H9 (cell line): ENCODE data around the gene DNAH8. TPM values are rescaled to one million over a fixed set of nuclear protein-coding genes. Genes with fewer than 3 reads are reported as not detected.

Experiments used
- DNase-seq: peaks from one replicate; pipeline ENCODE4 v3.0.0-alpha.2; 2017
- H2AFZ ChIP-seq: one replicate; pipeline ENCODE4 v1.6.1; 2013; ENCODE audit warnings: mild to moderate bottlenecking, low read length, control low read depth, moderate library complexity
- H2AK5ac ChIP-seq: 2 replicates; pipeline ENCODE4 v1.6.1; 2013; ENCODE audit warnings: low read length, control low read depth, mixed read lengths; ENCODE audit not compliant: insufficient read length
- H2BK120ac ChIP-seq: one replicate; pipeline ENCODE4 v1.6.1; 2013; ENCODE audit warnings: low read depth, mild to moderate bottlenecking, low read length, control low read depth, inconsistent platforms; ENCODE audit not compliant: poor library complexity, severe bottlenecking
- H2BK12ac ChIP-seq: 2 replicates; pipeline ENCODE4 v1.6.1; 2013; ENCODE audit warnings: low read length, control low read depth, mixed read lengths, low read depth; ENCODE audit not compliant: insufficient read length
- H2BK15ac ChIP-seq: 2 replicates; pipeline ENCODE4 v1.6.1; 2013; ENCODE audit warnings: low read depth, low read length, control low read depth
- H2BK20ac ChIP-seq: one replicate; pipeline ENCODE4 v1.6.1; 2013; ENCODE audit warnings: low read depth, mild to moderate bottlenecking, low read length, control low read depth, inconsistent platforms; ENCODE audit not compliant: poor library complexity, severe bottlenecking
- H2BK5ac ChIP-seq: 2 replicates; pipeline ENCODE4 v1.6.1; 2013; ENCODE audit warnings: low read length, control low read depth, mixed read lengths; ENCODE audit not compliant: insufficient read length
- H3K14ac ChIP-seq: 2 replicates; pipeline ENCODE4 v1.6.1; 2013; ENCODE audit warnings: low read length, control low read depth; ENCODE audit not compliant: insufficient read depth
- H3K18ac ChIP-seq: 2 replicates; pipeline ENCODE4 v1.6.1; 2013; ENCODE audit warnings: low read depth, mild to moderate bottlenecking, mixed read lengths, low read length, control low read depth; ENCODE audit not compliant: insufficient read length
- H3K23ac ChIP-seq: 2 replicates; pipeline ENCODE4 v1.6.1; 2013; ENCODE audit warnings: low read length, control low read depth, mixed read lengths, low read depth; ENCODE audit not compliant: insufficient read length
- H3K23me2 ChIP-seq: 2 replicates; pipeline ENCODE4 v1.6.1; 2013; ENCODE audit warnings: low read depth, mild to moderate bottlenecking, mixed read lengths, low read length, control low read depth; ENCODE audit not compliant: insufficient read length, poor library complexity, severe bottlenecking
- H3K27ac ChIP-seq: 2 replicates; pipeline ENCODE4 v1.5.1; 2013; ENCODE audit warnings: low read length, control low read depth, mixed read lengths, low read depth; ENCODE audit not compliant: insufficient read length
- H3K27me3 ChIP-seq: 2 replicates; pipeline ENCODE4 v1.6.1; 2013; ENCODE audit warnings: low read length, control low read depth, inconsistent platforms; ENCODE audit not compliant: insufficient read depth
- H3K4ac ChIP-seq: 2 replicates; pipeline ENCODE4 v1.6.1; 2013; ENCODE audit warnings: low read depth, mild to moderate bottlenecking, control low read depth, inconsistent platforms, low read length, moderate library complexity
- H3K4me1 ChIP-seq: 2 replicates; pipeline ENCODE4 v1.6.1; 2013; ENCODE audit warnings: low read length, control low read depth, inconsistent platforms; ENCODE audit not compliant: insufficient read depth
- H3K4me2 ChIP-seq: 2 replicates; pipeline ENCODE4 v1.6.1; 2013; ENCODE audit warnings: low read length, control low read depth, mixed read lengths; ENCODE audit not compliant: insufficient read length, insufficient read depth
- H3K56ac ChIP-seq: 2 replicates; pipeline ENCODE4 v1.6.1; 2013; ENCODE audit warnings: low read depth, mild to moderate bottlenecking, mixed read lengths, low read length, control low read depth; ENCODE audit not compliant: insufficient read length
- H3K79me1 ChIP-seq: 2 replicates; pipeline ENCODE4 v1.6.1; 2013; ENCODE audit warnings: low read depth, mild to moderate bottlenecking, moderate library complexity, low read length, control low read depth, inconsistent platforms; ENCODE audit not compliant: insufficient read depth, poor library complexity, severe bottlenecking
- H3K79me2 ChIP-seq: 2 replicates; pipeline ENCODE4 v1.6.1; 2013; ENCODE audit warnings: low read length, control low read depth, inconsistent platforms; ENCODE audit not compliant: insufficient read depth
- H3K9ac ChIP-seq: 2 replicates; pipeline ENCODE4 v1.6.1; 2013; ENCODE audit warnings: low read length, control low read depth, mixed read lengths; ENCODE audit not compliant: insufficient read length; ENCODE audit errors: extremely low read depth
- H3K9me3 ChIP-seq: one replicate; pipeline ENCODE4 v1.6.1; 2013; ENCODE audit warnings: low read depth, low read length, inconsistent platforms; ENCODE audit not compliant: control insufficient read depth
- H3T11ph ChIP-seq: one replicate; pipeline ENCODE4 v1.6.1; 2013; ENCODE audit warnings: mild to moderate bottlenecking, low read length, control low read depth, inconsistent platforms
- H4K20me1 ChIP-seq: one replicate; pipeline ENCODE4 v1.6.1; 2013; ENCODE audit not compliant: control insufficient read depth, insufficient read length, insufficient read depth
- H4K5ac ChIP-seq: 2 replicates; pipeline ENCODE4 v1.6.1; 2013; ENCODE audit warnings: low read depth, mild to moderate bottlenecking, mixed read lengths, low read length, control low read depth; ENCODE audit not compliant: insufficient read length
- H4K8ac ChIP-seq: replicated peaks from 2 replicates; pipeline ENCODE4 v1.6.1; 2013; ENCODE audit warnings: low read length, control low read depth, mixed read lengths, low read depth; ENCODE audit not compliant: insufficient read length
- H4K91ac ChIP-seq: 2 replicates; pipeline ENCODE4 v1.6.1; 2013; ENCODE audit warnings: low read depth, mild to moderate bottlenecking, moderate library complexity, mixed read lengths, low read length, control low read depth; ENCODE audit not compliant: insufficient read length
- H3K27ac Mint-ChIP-seq, 3 experiments: 2 replicates in 2 of 3; 3 replicates in 1 of 3; pipeline ENCODE4 v1.8.0; 2020 to 2021; ENCODE audit warnings: mixed read lengths in 3 of 3, mild to moderate bottlenecking in 1 of 3, moderate library complexity in 1 of 3
- H3K27me3 Mint-ChIP-seq: 2 replicates; pipeline ENCODE4 v1.8.0; 2021; ENCODE audit warnings: low read depth, mild to moderate bottlenecking, moderate library complexity, mixed read lengths
- H3K36me3 Mint-ChIP-seq, 3 experiments: 2 replicates in 2 of 3; 3 replicates in 1 of 3; pipeline ENCODE4 v1.8.0; 2020 to 2021; ENCODE audit warnings: low read depth in 3 of 3, mixed read lengths in 3 of 3; ENCODE audit not compliant: insufficient read depth in 1 of 3
- H3K4me1 Mint-ChIP-seq, 2 experiments: 2 replicates each; pipeline ENCODE4 v1.8.0; 2020; ENCODE audit warnings: mixed read lengths in 2 of 2
- H3K4me3 Mint-ChIP-seq, 2 experiments: 2 replicates in 1 of 2; 3 replicates in 1 of 2; pipeline ENCODE4 v1.8.0; 2020 to 2021; ENCODE audit warnings: mild to moderate bottlenecking in 2 of 2, mixed read lengths in 2 of 2, moderate library complexity in 1 of 2
- H3K9me3 Mint-ChIP-seq, 2 experiments: 2 replicates in 1 of 2; 3 replicates in 1 of 2; pipeline ENCODE4 v1.8.0; 2020; ENCODE audit warnings: mild to moderate bottlenecking in 2 of 2, mixed read lengths in 2 of 2, moderate library complexity in 1 of 2
- CTCF ChIP-seq: fragments of 200-600 bp; sonication (generic); conservative IDR thresholded peaks from 3 replicates; pipeline ENCODE4 v1.8.0; 2021; ENCODE audit warnings: antibody characterized with exemption, mild to moderate bottlenecking
- WGBS: extraction: QIAGEN DNeasy Blood & Tissue Kit; methylation state at CpG from one replicate; pipeline ENCODE4 v1.1.7; 2013; ENCODE audit warnings: missing lambda C conversion rate, low lambda C conversion rate, mixed read lengths; ENCODE audit not compliant: insufficient read length; ENCODE audit errors: extremely low coverage; 5-methylcytosine and 5-hydroxymethylcytosine counted together
- total RNA-seq: library from RNA; stranded (reverse); gene quantifications from 2 replicates; pipeline ENCODE4 v1.2.1, GENCODE V29; 2021

DNAH8 gene
- total RNA-seq, 1 experiment from 2014 or later = not detected

DNA sequence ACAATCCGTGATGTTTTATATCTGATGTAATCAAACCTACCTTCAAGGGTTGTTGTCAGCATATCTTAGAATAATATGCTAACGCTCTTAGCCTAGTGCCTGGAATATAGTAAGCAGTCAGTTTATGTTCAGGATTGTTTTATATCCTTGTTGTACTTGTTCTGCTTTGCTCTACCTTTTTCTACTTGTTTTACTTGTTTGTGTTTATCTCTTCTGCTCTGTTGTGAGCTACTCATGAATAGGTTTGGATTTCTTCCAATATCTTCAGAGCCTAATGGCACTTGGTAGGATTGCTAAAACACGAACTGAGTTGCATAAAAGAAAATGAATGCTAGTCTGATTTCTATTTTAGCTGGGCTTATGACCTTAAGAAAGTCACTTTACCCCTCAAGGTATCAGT is 40.1 kb downstream of the DNAH8 start:
- no peak overlapping the region for H4K8ac ChIP-seq
- no peak overlapping the region for H3K56ac ChIP-seq
- no peak overlapping the region for H3K9ac ChIP-seq
- no peak overlapping the region for H3T11ph ChIP-seq
- TF ChIP-seq CTCF = no peak
- H3K27ac ChIP-seq = no peak overlapping the region
- H3K23ac ChIP-seq = no peak overlapping the region
- H2BK5ac ChIP-seq = no peak overlapping the region
- no peaks in the 10 kb centered on the region for H3K79me1 ChIP-seq
- Mint-ChIP-seq H3K27me3 (peaks cover 2% of the 10 kb centered on the region), H3K4me3 (no peak overlapping the region), H3K27ac (no peak overlapping the region), H3K9me3 (peaks cover 0 to 3% of the 10 kb centered on the region in 2 experiments; a peak in 1 of 5 replicates), H3K36me3 (0 out of 7 replicates have a peak, but pooled peaks cover 0 to 2% (median 0%) of the 10 kb centered on the region in 3 experiments), H3K4me1 (no peaks in the 10 kb centered on the region)
- no peak overlapping the region for H4K5ac ChIP-seq
- no peak overlapping the region for H3K18ac ChIP-seq
- H2AFZ ChIP-seq = no peak overlapping the region
- no peaks in the 10 kb centered on the region for H3K23me2 ChIP-seq
- H2BK15ac ChIP-seq = no peak overlapping the region
- no peak overlapping the region for H2BK20ac ChIP-seq
- H4K20me1 ChIP-seq = no peaks in the 10 kb centered on the region
- H3K27me3 ChIP-seq = no peaks in the 10 kb centered on the region
- H2BK120ac ChIP-seq = no peak overlapping the region
- H3K14ac ChIP-seq = no peak overlapping the region
- no peak overlapping the region for H2AK5ac ChIP-seq
- no CpG with 5 or more reads among the region's 3 CpGs for WGBS
- H3K4me1 ChIP-seq = no peaks in the 10 kb centered on the region
- H4K91ac ChIP-seq = no peak overlapping the region
- no peak overlapping the region for H3K4me2 ChIP-seq
- H2BK12ac ChIP-seq = no peak overlapping the region
- no peaks in the 10 kb centered on the region for H3K79me2 ChIP-seq
- no peak overlapping the region for H3K4ac ChIP-seq
- no peaks in the 10 kb centered on the region for H3K9me3 ChIP-seq
- no peak for DNase-seq
